ENCODE results near the gene ANKFY1.

The ANKFY1 gene

GRCh38 chr17:4270736-4271135 lies 7.0 kb upstream of the ANKFY1 start:
- H3K79me2 ChIP-seq (ENCODE audit: insufficient read depth, low read length): peaks cover 9% of the 10 kb centered on the region; the same call in 1 of the 2 replicates
- no peaks in the 10 kb centered on the region for H3K9me3 ChIP-seq (ENCODE audit: insufficient read depth, low read length, severe bottlenecking)
- DNase-seq: no peak
- peaks cover 61% of the 10 kb centered on the region for H3K36me3 ChIP-seq (ENCODE audit: insufficient read depth, low read length)
- H2AFZ ChIP-seq (ENCODE audit: low read depth, low read length): no peak overlapping the region
- ATAC-seq (ENCODE audit: insufficient read depth, low read depth): no peak
- H4K20me1 ChIP-seq (ENCODE audit: insufficient read depth, low read length): no peaks in the 10 kb centered on the region; the same call in 1 of the 2 replicates
- no peaks in the 10 kb centered on the region for H3K27me3 ChIP-seq (ENCODE audit: insufficient read depth, low read length, poor library complexity)
- H3K4me2 ChIP-seq (ENCODE audit: insufficient read depth, low read length): no peak overlapping the region
- no peaks in the 10 kb centered on the region for H3K4me1 ChIP-seq (ENCODE audit: insufficient read depth, low read length)
- no peak overlapping the region for H3K4me3 ChIP-seq (ENCODE audit: low read depth in 1 of 2, low read length in 2 of 2)
- H3K9ac ChIP-seq (ENCODE audit: low read depth, low read length): no peak overlapping the region
- no peak overlapping the region for H3K27ac ChIP-seq (ENCODE audit: low read length)
- no peak for TF ChIP-seq CTCF (IDR thresholded peaks at IDR 0.05; ENCODE audit: borderline replicate concordance, extremely low read depth, low read length, poor library complexity, severe bottlenecking)
- TF ChIP-seq EZH2 (IDR thresholded peaks at IDR 0.05; ENCODE audit: borderline replicate concordance, low read depth, low read length, severe bottlenecking): no peak

DNA sequence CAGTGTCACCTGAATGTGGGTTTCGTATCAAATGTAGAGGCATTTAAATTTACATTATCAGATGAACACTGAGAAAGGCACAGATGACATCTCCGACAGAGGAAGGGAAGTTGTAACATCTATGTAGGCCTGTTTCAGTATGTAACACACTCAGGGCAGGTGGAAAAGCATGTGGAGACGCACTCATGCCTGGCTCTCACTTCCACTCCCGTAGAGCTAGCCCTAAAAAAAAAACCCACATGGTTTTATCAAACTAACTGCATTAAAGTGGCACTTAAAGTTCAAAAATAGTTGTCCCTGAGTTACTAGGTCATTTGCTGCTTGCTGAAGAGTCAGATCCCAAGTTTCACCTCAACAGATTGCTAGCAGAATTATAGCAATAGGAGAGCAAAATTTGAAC lies 6.1 kb upstream of the ANKFY1 start:
- DNase-seq: no peak
- H3K4me2 ChIP-seq (ENCODE audit: insufficient read depth, low read length): no peak overlapping the region
- H3K27me3 ChIP-seq (ENCODE audit: insufficient read depth, low read length, poor library complexity): no peaks in the 10 kb centered on the region

GRCh38 chr17:4267402-4267801 lies 3.6 kb upstream of the ANKFY1 start:
- no peak overlapping the region for H3K9ac ChIP-seq (ENCODE audit: low read depth, low read length)
- no peak for ATAC-seq (ENCODE audit: insufficient read depth, low read depth)
- DNase-seq: no peak
- peaks cover 40% of the 10 kb centered on the region for H3K36me3 ChIP-seq (ENCODE audit: insufficient read depth, low read length)
- peaks cover 8% of the 10 kb centered on the region for H4K20me1 ChIP-seq (ENCODE audit: insufficient read depth, low read length)
- no peaks in the 10 kb centered on the region for H3K27me3 ChIP-seq (ENCODE audit: insufficient read depth, low read length, poor library complexity)
- H3K4me3 ChIP-seq (ENCODE audit: low read depth in 1 of 2, low read length in 2 of 2): no peak overlapping the region
- H3K79me2 ChIP-seq (ENCODE audit: insufficient read depth, low read length): peaks cover 21% of the 10 kb centered on the region
- H2AFZ ChIP-seq (ENCODE audit: low read depth, low read length): no peak overlapping the region
- peaks cover 19% of the 10 kb centered on the region for H3K4me1 ChIP-seq (ENCODE audit: insufficient read depth, low read length)
- no peak overlapping the region for H3K4me2 ChIP-seq (ENCODE audit: insufficient read depth, low read length)
- TF ChIP-seq EZH2 (IDR thresholded peaks at IDR 0.05; ENCODE audit: borderline replicate concordance, low read depth, low read length, severe bottlenecking): no peak
- TF ChIP-seq CTCF (IDR thresholded peaks at IDR 0.05; ENCODE audit: borderline replicate concordance, extremely low read depth, low read length, poor library complexity, severe bottlenecking): no peak
- H3K27ac ChIP-seq (ENCODE audit: low read length): no peak overlapping the region
- H3K9me3 ChIP-seq (ENCODE audit: insufficient read depth, low read length, severe bottlenecking): no peaks in the 10 kb centered on the region

More for the DNA sequence above, 6.1 kb upstream of the ANKFY1 start:
- Histone ChIP-seq H3K36me3 (ENCODE audit: insufficient read depth, low read length) (peaks cover 59% of the 10 kb centered on the region), H4K20me1 (ENCODE audit: insufficient read depth, low read length) (no peaks in the 10 kb centered on the region; the same call in 1 of the 2 replicates), H3K79me2 (ENCODE audit: insufficient read depth, low read length) (peaks cover 5% of the 10 kb centered on the region; the same call in 1 of the 2 replicates), H3K27ac (ENCODE audit: low read length) (no peak overlapping the region), H3K4me1 (ENCODE audit: insufficient read depth, low read length) (peaks cover 3% of the 10 kb centered on the region; the same call in 1 of the 2 replicates), H3K9me3 (ENCODE audit: insufficient read depth, low read length, severe bottlenecking) (no peaks in the 10 kb centered on the region), H3K4me3 (ENCODE audit: low read depth in 1 of 2, low read length in 2 of 2) (no peak overlapping the region), H3K9ac (ENCODE audit: low read depth, low read length) (no peak overlapping the region), H2AFZ (ENCODE audit: low read depth, low read length) (no peak overlapping the region)
- ATAC-seq (ENCODE audit: insufficient read depth, low read depth): no peak
- TF ChIP-seq CTCF (IDR thresholded peaks at IDR 0.05; ENCODE audit: borderline replicate concordance, extremely low read depth, low read length, poor library complexity, severe bottlenecking) (no peak), EZH2 (IDR thresholded peaks at IDR 0.05; ENCODE audit: borderline replicate concordance, low read depth, low read length, severe bottlenecking) (no peak)

DNA sequence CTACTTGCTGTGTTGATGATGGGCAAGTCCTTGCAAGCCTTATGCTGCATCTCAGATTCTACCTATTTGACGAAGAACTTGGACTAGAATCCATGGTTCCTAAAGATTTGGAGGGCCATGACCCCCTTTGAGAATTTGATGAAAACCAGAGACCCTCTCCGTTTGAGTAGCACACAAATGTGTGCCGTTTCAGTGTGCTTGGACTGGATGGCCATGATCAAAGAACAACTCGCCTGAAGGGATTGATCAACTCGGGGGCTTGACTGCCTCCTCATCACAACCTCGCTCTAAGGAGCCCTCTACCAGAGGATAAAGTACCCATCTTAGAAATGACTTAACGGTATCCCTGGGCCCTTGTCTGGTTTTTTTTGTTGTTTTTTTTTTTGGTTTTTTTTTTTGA lies 2.8 kb upstream of the ANKFY1 start:
- Histone ChIP-seq H3K9ac (ENCODE audit: low read depth, low read length) (no peak overlapping the region), H3K36me3 (ENCODE audit: insufficient read depth, low read length) (peaks cover 41% of the 10 kb centered on the region), H3K9me3 (ENCODE audit: insufficient read depth, low read length, severe bottlenecking) (no peaks in the 10 kb centered on the region), H3K27ac (ENCODE audit: low read length) (no peak overlapping the region), H3K4me2 (ENCODE audit: insufficient read depth, low read length) (no peak overlapping the region), H2AFZ (ENCODE audit: low read depth, low read length) (no peak overlapping the region), H3K79me2 (ENCODE audit: insufficient read depth, low read length) (peaks cover 29% of the 10 kb centered on the region), H3K27me3 (ENCODE audit: insufficient read depth, low read length, poor library complexity) (no peaks in the 10 kb centered on the region), H3K4me1 (ENCODE audit: insufficient read depth, low read length) (peaks cover 28% of the 10 kb centered on the region), H4K20me1 (ENCODE audit: insufficient read depth, low read length) (peaks cover 17% of the 10 kb centered on the region), H3K4me3 (ENCODE audit: low read depth in 1 of 2, low read length in 2 of 2) (no peak overlapping the region)
- no peak for TF ChIP-seq CTCF (IDR thresholded peaks at IDR 0.05; ENCODE audit: borderline replicate concordance, extremely low read depth, low read length, poor library complexity, severe bottlenecking)
- no peak for TF ChIP-seq EZH2 (IDR thresholded peaks at IDR 0.05; ENCODE audit: borderline replicate concordance, low read depth, low read length, severe bottlenecking)
- no peak for ATAC-seq (ENCODE audit: insufficient read depth, low read depth)
- no peak for DNase-seq
